ENCODE data around the gene NANP.

NANP gene

DNA sequence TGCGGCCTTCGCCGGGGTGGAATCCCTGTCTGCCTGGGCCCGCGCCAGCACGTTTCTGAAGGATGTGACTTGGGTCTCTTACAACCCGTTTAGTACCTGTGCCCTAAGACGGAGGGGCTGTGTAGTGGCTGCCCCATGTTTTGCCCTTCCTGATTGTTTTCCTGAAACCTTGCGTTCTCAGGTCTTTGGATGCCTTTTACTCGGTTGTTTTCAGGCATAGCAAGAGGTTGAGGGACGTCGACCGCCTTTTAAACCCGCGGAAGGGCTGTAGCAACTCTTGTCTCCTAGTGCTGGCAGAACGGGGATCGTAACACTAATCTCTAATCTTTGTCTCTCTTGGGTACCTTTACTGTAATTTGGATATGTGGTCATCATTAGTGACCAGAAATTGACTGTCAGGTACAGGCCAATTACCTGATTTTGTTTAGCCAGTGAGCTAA, 706 bp upstream of the NANP start:
- TF ChIP-seq, protein P1, sequence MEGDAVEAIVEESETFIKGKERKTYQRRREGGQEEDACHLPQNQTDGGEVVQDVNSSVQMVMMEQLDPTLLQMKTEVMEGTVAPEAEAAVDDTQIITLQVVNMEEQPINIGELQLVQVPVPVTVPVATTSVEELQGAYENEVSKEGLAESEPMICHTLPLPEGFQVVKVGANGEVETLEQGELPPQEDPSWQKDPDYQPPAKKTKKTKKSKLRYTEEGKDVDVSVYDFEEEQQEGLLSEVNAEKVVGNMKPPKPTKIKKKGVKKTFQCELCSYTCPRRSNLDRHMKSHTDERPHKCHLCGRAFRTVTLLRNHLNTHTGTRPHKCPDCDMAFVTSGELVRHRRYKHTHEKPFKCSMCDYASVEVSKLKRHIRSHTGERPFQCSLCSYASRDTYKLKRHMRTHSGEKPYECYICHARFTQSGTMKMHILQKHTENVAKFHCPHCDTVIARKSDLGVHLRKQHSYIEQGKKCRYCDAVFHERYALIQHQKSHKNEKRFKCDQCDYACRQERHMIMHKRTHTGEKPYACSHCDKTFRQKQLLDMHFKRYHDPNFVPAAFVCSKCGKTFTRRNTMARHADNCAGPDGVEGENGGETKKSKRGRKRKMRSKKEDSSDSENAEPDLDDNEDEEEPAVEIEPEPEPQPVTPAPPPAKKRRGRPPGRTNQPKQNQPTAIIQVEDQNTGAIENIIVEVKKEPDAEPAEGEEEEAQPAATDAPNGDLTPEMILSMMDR (IDR thresholded peaks at IDR 0.05; ENCODE audit: low read depth, low read length, missing control alignments): no peak
- peak overlapping the region; percentile 85 for H3K4me3 ChIP-seq (ENCODE audit: low read depth, low read length)
- no peak for DNase-seq (ENCODE audit: low read depth)

DNA sequence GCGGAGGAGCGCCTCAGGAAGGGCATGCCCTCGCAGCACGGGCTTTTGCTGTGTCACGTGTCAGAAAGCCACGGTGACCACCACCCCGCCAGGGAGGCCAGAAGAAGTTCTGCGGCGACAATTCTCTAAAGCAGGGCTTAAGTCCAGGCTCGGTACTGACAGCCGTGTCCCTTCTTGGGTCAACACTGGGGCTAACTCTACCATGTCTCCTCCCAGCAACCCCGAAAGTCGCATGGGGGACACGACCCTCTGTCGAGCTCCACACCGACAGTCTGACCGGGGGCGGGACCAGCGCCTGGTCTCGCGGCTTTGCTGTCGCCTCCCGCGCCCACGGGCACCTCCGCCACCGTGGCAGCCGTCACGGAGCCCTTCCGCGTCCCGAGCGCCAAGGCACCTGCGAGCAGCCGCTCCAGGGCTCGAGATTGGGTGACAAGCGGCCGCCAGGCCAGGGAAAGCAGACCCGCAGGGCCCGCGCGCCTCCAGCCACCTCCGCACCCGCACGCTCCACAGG, 534 bp downstream of the NANP start:
- no peak for DNase-seq (ENCODE audit: low read depth)
- TF ChIP-seq, protein P1 (IDR thresholded peaks at IDR 0.05; ENCODE audit: low read depth, low read length, missing control alignments): no peak
- H3K4me3 ChIP-seq (ENCODE audit: low read depth, low read length): peak overlapping the region; percentile 85

DNA sequence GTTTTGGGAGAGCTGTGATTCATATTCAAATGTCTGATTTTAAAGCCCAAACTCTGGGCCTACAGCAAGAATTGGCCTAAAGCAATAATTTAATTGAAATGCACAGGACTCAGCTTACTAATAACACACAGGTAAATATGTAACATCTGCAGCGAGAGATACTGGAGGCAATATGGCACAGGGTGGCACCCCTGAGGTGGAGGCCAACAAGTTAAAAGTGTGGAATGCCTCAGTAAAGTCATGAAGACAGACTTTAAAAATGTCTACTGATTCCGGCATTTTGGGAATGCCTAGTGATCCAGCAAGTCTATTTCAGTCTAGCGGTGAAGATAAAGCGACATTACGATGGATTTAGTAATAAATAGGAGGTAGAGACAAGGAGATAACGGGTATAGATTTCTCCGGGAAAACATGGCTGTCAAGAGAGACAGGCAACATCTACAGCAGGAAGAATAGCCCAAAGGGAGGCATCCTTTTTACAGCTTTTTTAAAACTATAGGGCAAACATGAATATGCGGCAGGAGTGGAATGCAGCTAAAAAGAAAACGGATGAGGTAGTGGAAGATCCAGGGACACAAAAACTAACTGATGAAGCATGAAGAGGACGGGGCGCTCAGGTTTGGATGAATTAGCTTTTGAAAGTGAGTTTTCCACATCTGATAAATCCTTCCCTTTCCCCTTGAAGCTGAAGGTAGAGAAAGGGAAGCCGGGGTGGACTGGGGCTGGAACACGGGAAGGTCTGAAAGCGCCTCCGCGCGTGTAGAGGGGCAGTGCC, 1.2 kb downstream of the NANP start:
- TF ChIP-seq, protein P1 (IDR thresholded peaks at IDR 0.05; ENCODE audit: low read depth, low read length, missing control alignments): no peak
- no peak for DNase-seq (ENCODE audit: low read depth)
- H3K4me3 ChIP-seq (ENCODE audit: low read depth, low read length): peak overlapping the region; percentile 85

DNA sequence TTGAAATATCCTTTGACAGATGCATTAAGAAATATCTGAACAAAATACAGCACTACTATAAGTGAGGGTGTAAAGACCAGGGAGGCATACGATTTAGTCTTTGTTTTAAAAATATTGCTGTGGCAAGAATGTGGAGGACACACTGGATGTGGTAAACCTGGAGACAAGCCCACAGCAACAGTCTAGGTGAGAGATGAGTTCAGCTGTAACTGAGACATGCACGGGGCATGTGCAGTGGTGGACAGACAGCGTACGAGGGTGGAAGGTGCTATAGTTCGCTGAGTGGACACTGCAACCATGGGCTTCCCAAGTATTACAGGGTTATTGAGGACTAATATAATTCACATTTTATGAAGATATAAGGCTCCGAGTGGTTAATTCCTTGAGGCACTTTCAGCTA, 1.8 kb downstream of the NANP start:
- H3K4me3 ChIP-seq (ENCODE audit: low read depth, low read length): no peak overlapping the region
- no peak for DNase-seq (ENCODE audit: low read depth)
- TF ChIP-seq, protein P1 (IDR thresholded peaks at IDR 0.05; ENCODE audit: low read depth, low read length, missing control alignments): no peak

DNA sequence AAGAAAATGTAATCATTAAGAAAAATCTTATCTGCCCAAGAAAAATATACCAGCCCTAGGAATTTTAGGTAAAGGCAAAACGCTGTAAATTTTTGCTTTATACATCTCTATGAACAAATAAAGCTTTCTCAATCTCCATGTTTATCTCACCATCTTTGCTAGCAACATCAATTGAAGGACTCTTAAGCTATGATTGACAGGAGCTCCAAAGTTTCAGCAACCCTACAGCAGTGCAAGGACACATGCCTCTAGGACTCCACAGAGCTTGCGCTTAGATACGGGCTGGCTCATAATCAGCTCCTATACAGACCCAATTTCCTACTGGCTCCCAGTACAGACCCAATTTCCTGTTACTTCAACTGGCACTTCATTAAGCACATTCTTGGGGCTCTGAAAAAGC, 4.3 kb downstream of the NANP start:
- TF ChIP-seq, protein P1 (IDR thresholded peaks at IDR 0.05; ENCODE audit: low read depth, low read length, missing control alignments): no peak
- DNase-seq (ENCODE audit: low read depth): no peak
- no peak overlapping the region for H3K4me3 ChIP-seq (ENCODE audit: low read depth, low read length)

DNA sequence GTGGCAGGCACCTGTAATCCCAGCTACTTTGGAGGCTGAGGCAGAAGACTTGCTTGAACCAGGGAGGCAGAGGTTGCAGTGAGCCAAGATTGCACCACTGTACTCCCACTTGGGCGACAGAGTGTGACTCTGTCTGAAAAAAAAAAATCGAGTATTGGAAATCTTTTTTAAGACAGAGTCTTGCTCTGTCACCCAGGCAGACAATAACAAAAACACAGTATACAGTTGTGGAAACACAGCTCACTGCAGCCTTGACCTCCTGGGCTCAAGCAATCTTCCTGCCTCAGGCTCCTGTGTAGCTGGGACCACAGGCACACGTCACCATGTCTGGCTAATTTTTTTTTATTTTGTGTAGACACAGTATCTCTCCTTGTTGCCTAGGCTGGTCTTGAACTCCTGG, 15.0 kb downstream of the NANP start:
- H3K4me3 ChIP-seq (ENCODE audit: low read depth, low read length): no peak overlapping the region
- no peak for DNase-seq (ENCODE audit: low read depth)
- TF ChIP-seq, protein P1 (IDR thresholded peaks at IDR 0.05; ENCODE audit: low read depth, low read length, missing control alignments): no peak
